ENCODE data around the gene MOB3C. TPM values are rescaled to one million over a fixed set of nuclear protein-coding genes. Genes with fewer than 3 reads are reported as not detected.
A peak's percentile ranks its signal among the peaks of the same experiment; 100 is the strongest.

The MOB3C gene
- total RNA-seq, 1 experiment from 2014 or later, result 4.5 TPM

DNA sequence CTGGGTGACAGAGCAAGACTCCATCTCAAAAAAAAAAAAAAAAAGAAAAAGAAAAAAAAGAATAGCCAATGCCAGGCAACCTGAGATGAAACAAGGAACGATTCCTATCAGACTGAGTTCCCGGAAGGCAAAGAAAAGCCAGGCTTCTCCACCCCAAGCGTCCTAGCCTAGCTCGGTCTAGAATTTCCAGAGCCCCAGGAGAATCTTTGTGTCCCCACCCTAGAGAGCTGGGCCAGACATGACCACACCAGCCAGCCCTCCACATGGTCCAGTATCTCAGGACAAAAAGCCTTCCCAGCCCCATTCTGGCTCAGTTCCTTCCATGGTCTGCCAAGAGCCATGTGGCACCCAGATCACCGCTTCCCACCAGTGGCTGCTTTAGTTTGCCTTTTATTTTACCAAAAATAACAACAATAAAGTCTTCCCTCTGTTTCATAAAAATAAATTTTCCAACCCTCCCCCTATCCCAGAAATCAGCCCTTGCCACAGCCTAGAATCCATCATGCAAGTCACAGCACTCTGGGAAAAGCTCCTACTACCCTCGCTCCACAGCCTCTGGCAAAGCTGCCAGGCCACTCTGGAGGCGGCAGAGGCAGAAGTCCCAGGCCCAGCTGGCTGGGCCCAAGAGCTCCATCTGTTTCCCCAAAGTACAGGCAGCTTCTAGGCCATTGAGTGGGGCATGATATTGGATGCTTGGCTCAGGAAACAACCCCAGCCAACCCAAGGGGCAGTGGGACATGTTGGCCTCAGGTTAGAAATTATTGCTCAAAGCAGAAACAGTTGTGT lies 9.1 kb downstream of the MOB3C start:
- DNase-seq (ENCODE audit: low read depth), result no peak

DNA sequence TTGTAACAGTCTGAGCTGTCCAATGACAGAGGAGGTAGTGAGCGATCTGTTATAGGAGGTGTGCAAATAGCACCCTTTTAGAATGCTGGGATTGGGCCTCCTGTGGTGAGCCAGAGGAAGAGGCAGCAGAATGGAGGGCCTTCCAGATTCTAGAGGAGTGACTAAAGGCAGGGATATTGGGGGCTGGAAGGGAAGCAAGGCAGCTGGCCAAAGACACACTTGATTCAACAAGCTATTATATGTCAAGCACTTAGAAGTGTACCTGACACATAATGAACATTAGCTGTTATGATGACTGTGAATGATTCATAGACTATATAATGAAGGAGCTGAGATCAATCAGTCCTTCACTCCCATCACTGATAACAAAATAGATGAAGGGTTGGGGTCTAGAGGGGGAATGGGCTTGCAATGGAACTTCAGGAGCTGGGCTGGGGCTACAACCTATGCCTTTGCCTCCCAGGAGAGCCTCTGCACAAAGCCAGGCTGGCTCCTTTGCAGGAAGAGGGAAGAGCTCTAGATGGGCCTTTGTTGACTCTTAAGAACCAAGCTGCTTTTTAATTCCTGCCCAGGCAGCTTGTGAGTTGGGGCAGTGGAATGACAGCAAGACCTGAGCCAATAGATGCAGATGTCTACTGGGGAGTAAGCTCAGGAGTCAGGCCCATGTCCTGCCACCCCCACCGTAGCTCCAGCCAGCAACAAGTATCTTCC lies 10.2 kb downstream of the MOB3C start:
- DNase-seq (ENCODE audit: low read depth), result peak; percentile 38

DNA sequence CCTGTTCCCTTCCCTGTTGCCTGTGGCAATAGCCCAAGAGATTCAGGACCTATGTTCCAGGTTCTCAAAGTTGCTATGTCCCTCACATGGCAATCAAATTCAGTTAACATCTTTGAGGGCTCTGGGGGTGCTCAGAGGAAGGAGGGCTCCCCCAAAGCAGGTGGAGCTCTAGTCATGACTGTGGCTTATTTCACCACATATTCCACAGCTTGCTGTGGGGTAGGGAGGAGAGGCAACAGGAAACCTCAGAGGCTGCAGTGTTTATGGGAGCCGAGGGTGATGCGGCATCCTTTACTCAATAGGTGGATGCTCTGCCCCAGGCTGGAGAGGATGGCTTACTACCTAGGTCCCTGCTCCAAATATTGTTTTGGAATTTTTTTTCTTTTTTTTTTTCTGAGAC lies 11.4 kb downstream of the MOB3C start:
- no peak for DNase-seq (ENCODE audit: low read depth)

DNA sequence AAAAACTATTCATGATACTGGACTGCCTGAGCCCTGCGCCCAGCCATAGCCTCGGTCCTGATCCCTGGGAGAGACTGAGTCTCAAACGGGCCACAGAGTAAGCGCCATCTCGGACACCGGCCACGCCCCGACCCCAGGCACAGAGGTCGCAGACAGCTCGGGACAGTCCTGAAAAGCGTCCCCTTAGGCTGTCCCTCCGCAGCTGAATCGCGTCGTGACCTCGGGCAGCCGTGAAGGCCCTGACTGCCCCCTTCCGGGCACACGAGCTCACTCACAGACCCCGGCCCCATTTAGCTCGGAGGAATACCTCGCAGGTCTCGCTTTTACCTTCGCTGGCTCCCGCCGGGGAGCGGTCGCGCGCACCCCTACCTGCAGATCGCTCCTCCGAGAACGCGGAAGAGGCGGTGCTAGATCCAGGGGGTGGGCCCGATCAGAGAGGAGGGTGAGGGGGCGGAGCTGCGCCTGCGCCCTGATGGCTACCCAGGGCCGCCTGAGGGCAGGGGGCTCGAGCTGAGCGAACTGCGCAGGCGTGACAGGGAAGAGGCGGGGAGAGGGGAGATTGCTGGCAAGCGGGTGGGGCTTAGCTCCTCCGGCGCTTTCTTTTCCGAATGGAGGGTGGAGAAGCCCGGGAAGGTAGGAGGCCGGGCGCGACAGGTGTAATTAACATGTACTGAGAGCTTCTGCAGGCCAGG lies 12.6 kb downstream of the MOB3C start, which contains the start of gene MKNK1:
MKNK1 (minus strand) TSS at position 411 of the 692 bp plus-strand sequence. CDS start 20,941 bp downstream, outside the sequence.
- DNase-seq (ENCODE audit: low read depth), result peak; percentile 90

DNA sequence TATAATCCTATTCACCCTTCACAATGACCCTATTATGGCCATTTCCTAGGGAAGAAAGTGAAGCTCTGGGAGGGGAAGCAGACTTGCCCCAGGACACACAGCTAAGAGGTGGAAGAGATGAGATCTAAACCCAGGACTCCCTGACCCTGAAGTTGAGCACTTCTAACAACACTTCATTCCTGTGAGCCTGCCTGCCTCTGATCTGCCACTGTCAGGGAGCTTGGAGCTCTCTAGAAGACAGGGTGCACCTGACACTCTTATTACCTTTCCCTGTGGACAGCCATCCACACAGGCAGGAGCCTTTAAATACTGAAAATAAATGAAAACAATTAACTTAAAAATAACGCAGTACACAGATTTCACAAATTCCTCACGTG lies 13.1 kb downstream of the MOB3C start:
- no peak for DNase-seq (ENCODE audit: low read depth)

DNA sequence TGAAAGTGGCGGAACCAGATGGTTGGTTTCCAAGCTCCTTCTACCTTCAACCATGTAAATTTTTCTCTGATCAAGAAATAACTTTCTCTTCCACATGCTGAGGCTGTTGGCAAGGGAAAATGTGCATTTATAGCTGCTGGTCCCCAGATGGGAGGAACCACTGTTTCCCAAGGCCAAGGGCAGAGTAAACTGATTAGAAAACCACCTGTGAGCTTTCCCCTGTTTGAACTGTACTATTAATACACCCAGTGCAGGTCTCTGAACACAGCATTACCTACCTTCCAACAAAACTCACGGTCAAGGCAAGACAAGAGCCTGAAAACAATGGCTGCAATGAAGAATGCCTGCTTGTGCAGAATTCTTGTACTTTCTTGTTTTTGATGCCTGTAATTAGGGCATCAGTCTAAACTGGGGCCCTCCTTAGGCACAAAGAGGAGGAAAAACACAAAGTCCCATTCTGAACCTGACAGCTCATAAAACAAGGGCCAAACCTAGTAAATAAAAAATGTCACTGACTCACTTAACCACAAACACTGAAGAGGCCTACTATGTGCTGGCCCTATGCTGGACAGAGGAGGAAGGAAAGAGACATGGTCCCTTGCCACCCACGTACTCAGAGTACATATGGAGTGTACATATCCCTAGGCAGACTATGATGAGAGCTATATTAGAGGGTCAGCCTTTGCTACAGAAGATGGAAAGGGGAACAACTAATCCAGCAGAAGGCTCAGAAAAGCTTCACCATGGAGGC lies 15.2 kb downstream of the MOB3C start:
- no peak for DNase-seq (ENCODE audit: low read depth)

DNA sequence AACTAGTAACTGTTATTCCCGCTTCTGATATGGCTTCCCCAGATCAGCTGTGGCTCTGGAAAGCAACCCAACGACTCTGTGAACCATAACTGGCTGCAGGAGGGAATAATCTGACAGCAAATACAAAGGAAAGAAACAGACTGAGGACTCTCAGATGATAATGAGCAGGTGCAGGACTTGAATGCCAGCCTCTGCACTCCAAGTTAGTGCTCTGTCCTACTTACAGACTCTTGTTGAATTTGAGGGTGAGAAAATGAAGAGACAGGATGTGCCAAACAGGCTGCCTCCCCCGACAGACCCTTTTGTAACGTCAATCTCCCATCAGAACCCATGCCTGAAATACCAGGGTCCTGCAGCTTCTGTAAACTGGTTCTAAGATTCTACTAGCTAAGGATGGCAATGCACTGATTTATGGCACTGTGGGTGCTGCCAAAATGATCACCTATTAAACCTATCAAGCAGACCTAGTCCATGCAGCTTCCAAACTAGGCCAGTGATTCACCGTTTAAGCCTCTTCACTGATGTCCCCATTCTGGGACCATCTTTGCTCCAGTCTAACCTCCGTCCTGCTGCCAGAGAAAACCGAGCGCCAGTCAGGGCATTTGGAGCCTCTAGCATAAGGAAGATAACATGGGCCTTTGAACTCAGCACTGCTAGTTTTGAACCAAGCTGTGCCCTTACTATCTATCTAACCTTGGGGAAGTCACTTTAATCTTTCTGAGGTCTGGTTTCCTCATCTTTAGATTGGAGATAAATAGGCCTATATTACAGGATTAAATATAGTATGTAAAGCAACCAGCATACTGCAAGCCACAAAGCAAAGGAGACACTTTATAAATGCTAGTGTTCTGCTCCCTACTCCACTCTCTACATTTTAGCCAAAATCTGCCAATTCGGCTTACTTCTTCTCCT lies 17.3 kb downstream of the MOB3C start:
- DNase-seq (ENCODE audit: low read depth), result no peak

DNA sequence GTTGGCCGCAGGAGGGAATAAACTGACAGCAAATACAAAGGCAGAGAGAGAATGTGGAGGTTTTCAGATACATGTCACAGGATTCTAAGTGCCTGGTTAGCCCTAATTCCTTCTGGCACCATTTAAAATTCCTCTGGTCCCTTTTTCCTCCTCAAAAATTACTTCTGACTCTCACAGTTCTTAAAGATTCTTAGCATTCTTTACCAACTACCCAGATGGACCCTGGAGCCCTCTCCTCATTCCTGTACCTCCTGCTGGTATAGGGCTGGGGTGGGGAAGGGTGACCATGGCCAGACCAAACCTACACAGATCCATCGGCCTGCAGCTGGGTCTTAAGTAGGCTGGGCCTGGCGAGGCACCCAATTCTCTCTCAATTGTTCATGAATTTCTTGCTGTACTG lies 19.8 kb downstream of the MOB3C start:
- DNase-seq (ENCODE audit: low read depth), result no peak

DNA sequence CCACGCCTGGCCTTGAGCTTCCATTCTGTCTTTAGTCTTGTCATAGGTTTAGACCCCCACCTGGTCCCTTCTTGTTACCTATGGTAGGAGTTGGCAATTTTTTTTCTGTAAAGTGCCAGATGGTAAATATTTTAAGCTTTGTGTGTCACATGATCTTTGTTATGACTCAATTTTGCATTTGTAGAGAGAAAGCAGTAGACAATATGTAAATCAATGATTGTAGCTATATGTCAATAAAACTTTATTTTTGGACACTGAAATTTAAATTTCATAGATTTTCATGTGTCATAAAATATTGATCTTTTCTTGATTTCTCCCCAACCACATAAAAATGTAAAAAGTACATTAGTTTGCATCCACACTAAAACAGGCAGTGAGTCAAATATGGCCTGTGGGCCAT lies 20.6 kb downstream of the MOB3C start:
- no peak for DNase-seq (ENCODE audit: low read depth)

DNA sequence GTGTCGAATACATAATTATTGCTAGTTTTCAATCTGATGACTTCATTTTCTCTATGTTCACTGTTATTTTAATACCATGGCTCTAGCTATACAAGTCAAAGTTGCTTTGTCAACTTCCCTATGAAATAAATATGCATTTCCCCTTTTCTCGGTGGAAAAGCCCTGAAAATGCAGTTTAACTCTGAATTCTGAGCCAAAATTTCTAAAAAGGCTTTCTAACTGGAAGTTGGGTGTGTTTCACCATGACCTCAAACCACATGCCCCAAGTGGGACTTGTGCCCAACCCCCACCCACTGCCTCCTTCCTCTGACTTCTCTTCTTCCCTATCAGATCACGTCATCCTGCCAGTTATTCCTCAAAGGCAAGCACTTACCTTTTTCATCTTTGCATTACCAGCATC lies 21.5 kb downstream of the MOB3C start:
- DNase-seq (ENCODE audit: low read depth), result no peak

DNA sequence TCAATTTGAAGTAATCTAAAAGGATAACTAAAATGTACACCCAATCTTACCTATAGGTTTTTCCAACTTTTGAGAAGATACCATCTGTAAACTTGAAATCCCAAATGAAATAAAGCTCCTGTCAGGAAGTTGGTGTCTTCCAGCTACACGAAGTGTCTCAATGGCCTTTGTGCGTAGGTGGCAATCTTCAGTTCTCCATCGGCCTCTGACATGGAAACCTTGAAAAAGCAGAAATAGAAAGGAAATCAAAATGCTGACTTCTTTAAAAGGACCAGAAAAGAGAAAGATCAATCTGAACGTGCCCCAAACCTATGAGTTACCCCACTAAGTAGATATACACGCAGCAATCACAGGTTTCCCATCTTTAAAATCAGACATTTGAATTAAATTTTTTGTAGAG lies 22.5 kb downstream of the MOB3C start:
- DNase-seq (ENCODE audit: low read depth), result no peak

DNA sequence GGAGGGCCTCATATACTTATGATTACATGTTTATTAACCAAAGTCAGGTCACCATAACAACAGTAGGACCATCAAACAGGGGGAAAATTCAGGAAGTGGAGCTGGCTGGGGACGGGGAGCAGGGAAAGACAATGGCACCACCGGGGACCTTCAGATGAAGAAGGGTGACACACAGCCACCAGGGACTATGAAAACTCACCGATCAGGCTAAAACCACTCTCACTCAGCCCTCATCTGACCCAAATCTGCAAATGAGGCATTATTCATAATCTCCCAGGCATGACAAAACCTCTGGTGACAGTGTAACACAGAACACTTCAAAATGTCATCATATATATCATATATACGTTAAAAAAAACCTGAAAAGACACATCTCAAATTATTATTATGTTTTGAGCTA lies 23.8 kb downstream of the MOB3C start:
- DNase-seq (ENCODE audit: low read depth), result no peak

DNA sequence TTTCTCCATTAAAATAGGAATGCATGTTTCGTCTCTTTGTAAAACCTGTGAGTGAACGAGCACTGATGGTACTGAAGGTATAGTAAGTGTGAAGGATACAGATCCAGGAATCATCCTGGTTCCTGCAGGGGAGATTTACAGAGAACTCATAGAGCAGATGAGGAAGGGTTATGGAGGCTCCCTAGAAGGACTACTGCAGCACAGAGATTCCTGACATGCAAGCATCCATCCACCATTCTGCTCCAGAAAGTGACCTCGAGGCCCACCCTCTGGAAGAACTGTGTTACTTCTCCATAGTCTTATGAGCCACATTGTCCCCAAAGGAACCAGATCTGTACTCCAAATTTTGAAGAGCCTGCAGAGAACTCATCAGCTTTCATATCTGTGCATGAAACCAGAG lies 27.1 kb downstream of the MOB3C start:
- no peak for DNase-seq (ENCODE audit: low read depth)

DNA sequence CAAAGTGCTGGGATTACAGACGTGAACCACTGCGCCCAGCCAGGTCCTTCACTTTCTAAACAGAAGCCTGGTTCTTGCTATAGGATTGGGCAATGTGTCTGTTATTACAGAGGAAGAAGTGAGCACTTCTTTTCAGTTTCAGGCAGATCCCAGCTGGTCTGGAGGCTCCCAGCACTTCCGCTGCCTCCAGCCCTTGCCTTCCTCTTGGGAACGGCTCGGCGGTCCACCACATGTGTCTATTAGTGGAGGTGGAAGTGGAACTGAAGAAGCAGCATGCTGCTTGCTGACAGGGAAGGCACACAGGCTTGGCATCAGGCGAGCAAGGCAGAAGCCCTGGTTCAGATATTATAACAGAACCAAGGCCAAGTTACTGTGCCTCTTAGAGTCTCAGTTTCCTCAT lies 29.5 kb downstream of the MOB3C start:
- no peak for DNase-seq (ENCODE audit: low read depth)

DNA sequence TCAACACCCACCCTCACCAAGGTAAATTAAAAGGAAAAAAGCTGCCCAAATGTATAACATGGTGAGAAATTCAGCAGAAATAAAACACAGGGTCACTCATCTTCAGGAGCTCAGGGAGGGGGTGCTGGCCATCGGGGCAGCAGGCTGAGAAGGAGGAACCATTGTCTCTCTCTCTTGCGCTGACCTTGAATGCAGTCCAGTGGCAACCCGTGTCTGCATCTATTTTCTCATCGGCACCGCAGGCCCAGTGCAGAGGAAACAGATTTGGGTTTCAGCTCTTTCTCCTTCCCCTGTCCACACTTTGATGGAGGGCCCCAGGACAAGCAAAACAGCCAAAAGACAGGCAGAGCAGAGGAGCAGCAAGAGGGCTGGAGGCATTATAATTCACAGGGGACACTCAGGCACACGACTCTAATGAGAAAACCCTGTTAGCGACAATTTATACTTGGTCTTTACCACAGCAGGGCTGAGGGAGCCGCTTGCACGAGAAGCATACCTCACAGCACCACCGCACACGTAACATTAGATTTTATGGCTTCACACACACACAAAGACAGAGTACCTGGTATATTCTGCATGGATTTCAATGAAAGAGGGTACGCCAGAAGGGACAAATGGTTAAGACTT lies 31.2 kb downstream of the MOB3C start:
- DNase-seq (ENCODE audit: low read depth), result no peak

DNA sequence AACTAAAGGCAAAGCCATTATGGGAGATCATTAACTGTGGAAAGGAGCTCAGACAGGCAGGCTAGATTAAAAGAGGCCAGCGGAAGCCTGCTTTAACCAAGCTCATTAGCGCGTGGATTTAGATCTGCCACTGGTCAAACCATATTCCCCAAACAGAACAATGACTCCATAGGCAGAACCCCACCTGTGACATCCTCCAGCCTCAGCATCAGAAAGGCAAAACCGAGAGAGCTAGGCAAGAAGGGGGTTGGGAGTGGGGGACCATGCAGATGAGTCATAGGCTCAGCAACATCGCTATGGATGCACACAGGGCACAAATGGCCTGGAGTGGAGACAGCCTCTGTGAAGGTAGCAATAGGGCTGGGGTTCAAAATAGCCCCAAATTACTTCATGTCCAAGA lies 33.1 kb downstream of the MOB3C start:
- no peak for DNase-seq (ENCODE audit: low read depth)

DNA sequence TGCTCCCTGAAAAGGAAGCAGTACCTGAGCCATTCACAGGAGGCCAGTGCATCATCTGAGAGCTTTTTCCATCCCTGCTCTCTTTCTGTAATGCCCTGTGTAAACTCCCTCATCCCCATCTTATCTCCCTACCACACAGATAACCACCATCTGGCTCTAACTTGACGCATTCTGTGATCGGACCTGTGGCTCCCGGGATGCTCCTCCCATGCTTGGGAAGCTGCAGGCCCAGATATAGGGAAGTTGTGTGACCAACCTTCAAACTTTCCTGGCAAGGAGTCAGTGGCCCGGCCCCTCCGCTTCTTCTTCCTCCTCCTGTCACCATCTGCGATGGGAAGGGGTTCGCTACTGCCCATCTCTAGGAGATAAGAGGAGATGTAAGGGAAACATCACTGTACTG lies 33.6 kb downstream of the MOB3C start:
- no peak for DNase-seq (ENCODE audit: low read depth)

DNA sequence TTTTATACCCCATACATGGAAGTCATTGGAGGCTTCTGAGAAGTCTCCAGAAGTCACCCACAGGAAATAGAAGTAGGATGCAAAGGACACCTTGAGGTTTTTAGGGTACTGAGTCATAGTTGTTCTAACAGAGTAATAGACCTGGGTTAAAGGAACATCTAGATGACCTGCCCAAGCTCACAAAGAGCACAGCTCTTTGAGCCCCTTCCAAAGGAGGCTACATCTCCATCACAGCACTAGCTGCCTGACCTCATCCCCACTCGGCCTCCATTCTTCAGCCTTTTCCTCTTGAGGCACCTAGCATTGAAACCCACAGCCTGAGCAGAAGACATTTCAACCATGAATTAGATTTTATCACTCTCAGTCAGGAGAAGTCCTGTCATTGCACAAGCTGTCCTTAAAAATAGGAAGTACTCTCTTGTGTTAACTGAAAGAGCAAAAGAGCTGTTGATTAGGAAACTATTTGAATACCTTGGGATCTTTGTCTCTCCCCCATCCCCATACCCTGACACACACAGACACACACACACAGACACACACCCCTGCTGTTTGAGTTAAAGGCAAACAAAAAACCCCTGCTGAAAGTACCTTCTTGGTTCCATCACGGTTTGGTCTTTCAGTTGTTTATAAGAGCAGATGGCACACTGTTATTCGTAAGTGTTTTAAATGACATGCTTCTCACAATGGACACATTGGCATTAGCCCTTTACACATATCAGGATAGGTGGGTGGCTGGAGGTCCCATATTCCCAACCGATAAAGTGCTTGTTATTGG lies 34.7 kb downstream of the MOB3C start:
- DNase-seq (ENCODE audit: low read depth), result peak; percentile 21
